Prostate gland (tissue), 1 donor: ENCODE data around the gene MCRIP2.
"Not testable (repeated sequence)": the region's sequence is repeated elsewhere in the genome, so short reads cannot be mapped to it uniquely, and the experiment has no call there.

Experiments
- POLR2A ChIP-seq: fragments of 450-650 bp; IDR thresholded peaks from one replicate; pipeline ENCODE4 v1.6.1; 2016; ENCODE audit warnings: antibody characterized with exemption, mild to moderate bottlenecking
- POLR2AphosphoS5 ChIP-seq: sonication (generic); formaldehyde crosslinking; IDR thresholded peaks from one replicate; pipeline ENCODE4 v1.6.1; 2017; ENCODE audit warnings: antibody characterized with exemption

GRCh38 chr16:691242-691641 is 49.6 kb downstream of the MCRIP2 start:
- not testable (repeated sequence) for TF ChIP-seq POLR2A, POLR2AphosphoS5
